HCT116 (cell line): ENCODE data around the gene CCDC24. TPM values are rescaled to one million over a fixed set of nuclear protein-coding genes. Genes with fewer than 3 reads are reported as not detected.

Source experiments
- ATAC-seq: fragments of 200-7000 bp; cut with Tn5 transposase; 2 replicates; pipeline ENCODE4 v1.9.1; 2020; ENCODE audit warnings: mild to moderate bottlenecking, moderate library complexity
- BruUV-seq: library from RNA; stranded (reverse); fragments of 400-500 nt; replicated peaks from 2 replicates; lab custom pipeline; 2021; lab: Mats Ljungman, UMichigan
- CTCF ChIA-PET: fragments of 300-600 bp; sonication (Branson Sonifier 250); formaldehyde crosslinking; loops from one replicate; lab custom pipeline; 2021; ENCODE audit warnings: antibody characterized with exemption; lab: Charles Lee
- POLR2A ChIA-PET: fragments of 300-600, 350-600 bp; sonication (Branson Sonifier 250); formaldehyde crosslinking; loops from one replicate; lab custom pipeline; 2021; ENCODE audit warnings: antibody characterized with exemption; lab: Charles Lee
- RAD21 ChIA-PET, 2 experiments: fragments of 300-600 bp; sonication (Branson Sonifier 250); formaldehyde crosslinking; loops; one replicate each; lab custom pipeline; 2023; ENCODE audit warnings: low total read pairs in 2 of 2; ENCODE audit not compliant: uncharacterized antibody in 2 of 2, unreplicated experiment in 2 of 2, low non-redundant PET in 1 of 2; lab: Charles Lee
- DNase-seq: peaks from one replicate; pipeline ENCODE4 v3.0.0-alpha.2; 2010; ENCODE audit warnings: low read depth, low spot score
- H2AFZ ChIP-seq: fragments of 200-600 bp; shearing (Covaris generic), sonication (generic); 2 replicates; pipeline ENCODE4 v1.6.1; 2017; ENCODE audit warnings: low read depth, mixed run types, mixed read lengths, antibody characterized with exemption, low read length; ENCODE audit not compliant: poor library complexity, severe bottlenecking
- H3K27ac ChIP-seq: 2 replicates; pipeline ENCODE4 v1.5.1; 2012; ENCODE audit warnings: low read depth, low read length
- H3K27me3 ChIP-seq: fragments of 200-600 bp; sonication (generic); 2 replicates; pipeline ENCODE4 v1.6.1; 2016; ENCODE audit warnings: mixed run types, low read length, mixed read lengths; ENCODE audit not compliant: insufficient read depth
- H3K36me3 ChIP-seq, 2 experiments: fragments of 200-500 bp in 1 of 2; fragments of 200-600 bp in 1 of 2; sonication (Bioruptor generic) in 1 of 2; sonication (generic) in 1 of 2; 2 replicates each; pipeline versions ENCODE4 v1.5.1 to v1.6.1; 2014 to 2016; ENCODE audit warnings: low read length in 2 of 2, inconsistent platforms in 1 of 2, mixed read lengths in 1 of 2, mixed run types in 1 of 2; ENCODE audit not compliant: insufficient read depth in 2 of 2, control insufficient read depth in 1 of 2
- H3K4me1 ChIP-seq, 2 experiments: fragments of 200-600 bp in 1 of 2; sonication (generic) in 1 of 2; 2 replicates each; pipeline versions ENCODE4 v1.5.1 to v1.6.1; 2012 to 2017; ENCODE audit warnings: low read length in 2 of 2, inconsistent platforms in 1 of 2, mild to moderate bottlenecking in 1 of 2, mixed read lengths in 1 of 2, mixed run types in 1 of 2, moderate library complexity in 1 of 2; ENCODE audit not compliant: insufficient read depth in 2 of 2, control insufficient read depth in 1 of 2
- H3K4me2 ChIP-seq: fragments of 200-600 bp; sonication (generic); 2 replicates; pipeline ENCODE4 v1.6.1; 2017; ENCODE audit warnings: mixed run types, low read length, mixed read lengths
- H3K4me3 ChIP-seq, 2 experiments: fragments of 200-600 bp in 1 of 2; sonication (generic) in 1 of 2; replicated peaks in 1 of 2; 2 replicates each; pipeline ENCODE4 v1.5.1; 2011 to 2016; ENCODE audit warnings: low read length in 2 of 2, control low read depth in 1 of 2, low read depth in 1 of 2, mild to moderate bottlenecking in 1 of 2, mixed read lengths in 1 of 2, mixed run types in 1 of 2
- H3K79me2 ChIP-seq: fragments of 200-600 bp; sonication (generic); 2 replicates; pipeline ENCODE4 v1.6.1; 2017; ENCODE audit warnings: mild to moderate bottlenecking, mixed run types, low read length, moderate library complexity, mixed read lengths; ENCODE audit not compliant: insufficient read depth
- H3K9ac ChIP-seq: fragments of 200-600 bp; sonication (generic); 2 replicates; pipeline ENCODE4 v1.6.1; 2016; ENCODE audit warnings: low read length, mixed read lengths
- H3K9me2 ChIP-seq: fragments of 200-600 bp; sonication (generic), shearing (Covaris generic); 2 replicates; pipeline ENCODE4 v1.6.1; 2017; ENCODE audit warnings: mixed run types, mild to moderate bottlenecking, moderate library complexity; ENCODE audit not compliant: insufficient read depth
- H3K9me3 ChIP-seq, 2 experiments: fragments of 200-500 bp in 1 of 2; fragments of 200-600 bp in 1 of 2; sonication (Bioruptor generic) in 1 of 2; sonication (generic) in 1 of 2; 2 replicates each; pipeline ENCODE4 v1.6.1; 2014 to 2017; ENCODE audit warnings: low read length in 2 of 2, mixed read lengths in 2 of 2, inconsistent platforms in 1 of 2, low read depth in 1 of 2, mild to moderate bottlenecking in 1 of 2, mixed run types in 1 of 2, moderate library complexity in 1 of 2; ENCODE audit not compliant: control insufficient read depth in 1 of 2, insufficient read depth in 1 of 2
- H4K20me1 ChIP-seq: fragments of 200-600 bp; sonication (generic), shearing (Covaris generic); 2 replicates; pipeline ENCODE4 v1.6.1; 2017; ENCODE audit warnings: mixed run types, mild to moderate bottlenecking, moderate library complexity; ENCODE audit not compliant: insufficient read depth
- ATF3 ChIP-seq: IDR thresholded peaks from 2 replicates; pipeline ENCODE4 v1.6.1; 2012
- CBX3 ChIP-seq: IDR thresholded peaks from 2 replicates; pipeline ENCODE4 v1.6.1; 2012; ENCODE audit warnings: low read depth
- CEBPB ChIP-seq: IDR thresholded peaks from 2 replicates; pipeline ENCODE4 v1.6.1; 2012; ENCODE audit warnings: low read depth
- CTCF ChIP-seq, 3 experiments: fragments of 200-600 bp in 1 of 3; sonication (generic) in 1 of 3; IDR thresholded peaks in 2 of 3; conservative IDR thresholded peaks in 1 of 3; 2 replicates each; pipeline ENCODE4 v1.5.1; 2012 to 2017; ENCODE audit warnings: low read depth in 2 of 3, low read length in 2 of 3, antibody characterized with exemption in 1 of 3, borderline replicate concordance in 1 of 3, control low read depth in 1 of 3, mild to moderate bottlenecking in 1 of 3, mixed read lengths in 1 of 3, mixed run types in 1 of 3, moderate library complexity in 1 of 3; ENCODE audit not compliant: insufficient read depth in 1 of 3
- EZH2 ChIP-seq: fragments of 200-600 bp; sonication (generic); IDR thresholded peaks from 2 replicates; pipeline ENCODE4 v1.6.1; 2017; ENCODE audit warnings: antibody characterized with exemption, mixed run types
- EZH2phosphoT487 ChIP-seq: fragments of 200-600 bp; IDR thresholded peaks from 2 replicates; pipeline ENCODE4 v1.6.1; 2018; ENCODE audit warnings: antibody characterized with exemption, borderline replicate concordance
- JUND ChIP-seq: IDR thresholded peaks from 2 replicates; pipeline ENCODE4 v1.6.1; 2012
- POLR2A ChIP-seq: IDR thresholded peaks from 2 replicates; pipeline ENCODE4 v1.7.0; 2011; ENCODE audit warnings: borderline replicate concordance; ENCODE audit not compliant: insufficient read depth, insufficient read length; ENCODE audit errors: extremely low read depth
- REST ChIP-seq: IDR thresholded peaks from 2 replicates; pipeline ENCODE4 v1.6.1; 2012; ENCODE audit warnings: low read depth
- SP1 ChIP-seq: IDR thresholded peaks from 2 replicates; pipeline ENCODE4 v1.6.1; 2012; ENCODE audit warnings: low read depth
- TCF7L2 ChIP-seq: IDR thresholded peaks from 2 replicates; pipeline ENCODE4 v1.7.0; 2011; ENCODE audit warnings: borderline replicate concordance, inconsistent platforms; ENCODE audit not compliant: insufficient read depth, insufficient read length; ENCODE audit errors: extremely low read depth
- intact Hi-C: fragments of 100-400 bp; cut with micrococcal nuclease; formaldehyde crosslinking; loops from 2 replicates; pipeline ENCODE4 v1.10.0; 2022
- total RNA-seq: library from RNA; stranded (reverse); gene quantifications from one replicate; pipeline ENCODE4 v1.2.1, GENCODE V29; 2021; ENCODE audit not compliant: unreplicated experiment

CCDC24 gene
- total RNA-seq, 1 experiment from 2014 or later, result 23.3 TPM

- no peak for TF ChIP-seq REST
- TF ChIP-seq CTCF (IDR thresholded peaks at IDR 0.05 in 2 of 3, conservative IDR thresholded peaks at IDR 0.05 in 1 of 3; ENCODE audit: borderline replicate concordance in 1 of 3, insufficient read depth in 1 of 3, low read depth in 2 of 3, low read length in 2 of 3), result no peak
- TF ChIP-seq ATF3, result no peak
- TF ChIP-seq SP1, result no peak
- no peak for TF ChIP-seq CBX3
These were observed 33.6 kb downstream of the CCDC24 start (continued) for GRCh38 chr1:44024903-44025525.

- CTCF ChIA-PET, result no interaction called here
- H3K27me3 ChIP-seq, result no peaks in the 10 kb centered on the region
- peaks cover 20 to 34% of the 10 kb centered on the region in 2 experiments for H3K4me1 ChIP-seq
- no peaks in the 10 kb centered on the region for H4K20me1 ChIP-seq
- H3K9me3 ChIP-seq, result no peaks in the 10 kb centered on the region
- no peak for TF ChIP-seq EZH2
- TF ChIP-seq SP1, result no peak
- TF ChIP-seq CEBPB, result no peak
- no peak for TF ChIP-seq TCF7L2
- TF ChIP-seq POLR2A, result no peak
- no peak for TF ChIP-seq JUND
- TF ChIP-seq ATF3, result no peak
- TF ChIP-seq EZH2phosphoT487, result no peak
- TF ChIP-seq CTCF (IDR thresholded peaks at IDR 0.05 in 2 of 3, conservative IDR thresholded peaks at IDR 0.05 in 1 of 3; ENCODE audit: borderline replicate concordance in 1 of 3, insufficient read depth in 1 of 3, low read depth in 2 of 3, low read length in 2 of 3), result no peak
- H3K9ac ChIP-seq, result no peak overlapping the region
- DNase-seq (no peak), ATAC-seq (no peak)
- H3K4me3 ChIP-seq, result no peak overlapping the region
- H3K9me2 ChIP-seq, result no peaks in the 10 kb centered on the region
- no peak overlapping the region for H2AFZ ChIP-seq
- BruUV-seq, result no TSS peak
- no peak overlapping the region for H3K27ac ChIP-seq
- H3K79me2 ChIP-seq, result no peaks in the 10 kb centered on the region
- RAD21 ChIA-PET, result no interaction called here
- intact Hi-C loops, result no loop called here
- POLR2A ChIA-PET, result no interaction called here
- H3K36me3 ChIP-seq, result no peaks in the 10 kb centered on the region
- H3K4me2 ChIP-seq, result no peak overlapping the region
These were observed 34.4 kb downstream of the CCDC24 start for GRCh38 chr1:44025816-44026215.
